Measurements from ENCODE around the gene RPP25. TPM values are rescaled to one million over a fixed set of nuclear protein-coding genes. Genes with fewer than 3 reads are reported as not detected.

RPP25 gene
- total and polyA plus RNA-seq, 2 donors (not counting 1 experiment from before 2014, with no cell fraction given) = 0.92 to 3.1 TPM

DNA sequence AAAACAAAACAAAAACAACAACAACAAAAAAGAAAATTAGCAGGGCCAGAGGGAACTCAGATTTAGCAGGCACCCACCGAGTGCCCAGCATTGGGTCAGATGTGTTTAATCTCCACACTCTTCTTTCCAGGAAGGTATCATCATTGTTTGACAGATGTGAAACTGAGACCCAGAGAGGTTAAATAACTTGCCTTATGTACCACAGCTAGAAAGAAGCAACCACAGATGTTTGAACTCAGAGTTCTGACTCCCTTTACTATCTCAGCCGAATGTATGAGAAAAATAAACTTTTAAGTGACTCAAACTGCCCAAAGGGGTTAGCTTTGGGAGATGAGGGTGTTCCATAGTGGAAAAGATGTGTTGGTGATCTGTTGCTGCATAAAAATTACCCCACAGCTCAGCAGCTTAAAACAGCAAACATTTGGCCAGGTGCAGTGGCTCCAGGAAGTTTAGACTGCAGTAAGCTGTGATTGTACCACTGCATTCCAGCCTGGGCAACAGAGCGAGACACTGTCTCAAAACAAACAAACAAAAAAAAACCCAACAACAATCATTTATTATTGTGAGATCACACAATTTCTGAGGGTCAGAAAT lies 4.5 kb upstream of the RPP25 start:
- intact Hi-C loops (cut with micrococcal nuclease) = no loop called here
- H3K27me3 Mint-ChIP-seq = peaks cover 54% of the 10 kb centered on the region
- no peak overlapping the region for H3K27ac ChIP-seq (ENCODE audit: low read length in 2 of 2)

DNA sequence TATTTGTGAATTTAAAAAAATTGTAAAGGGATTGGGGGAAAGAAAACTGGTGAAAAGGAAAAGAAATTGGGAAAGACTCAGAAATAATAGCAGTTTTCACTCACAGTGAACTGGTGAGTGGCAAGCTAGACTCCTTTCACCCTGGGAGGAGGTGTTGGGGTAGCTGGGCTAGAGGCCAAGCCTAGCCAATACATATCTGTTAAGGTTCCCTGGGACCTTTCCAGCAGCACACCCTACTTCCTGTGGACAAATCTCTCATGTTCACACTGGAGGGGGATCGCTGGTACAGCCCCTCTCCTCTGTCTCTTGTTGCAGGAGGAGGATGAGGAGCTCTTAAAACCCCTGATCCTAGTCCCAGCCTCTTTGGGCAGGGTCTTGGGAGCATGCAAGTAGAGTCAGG lies 3.7 kb upstream of the RPP25 start:
- Histone ChIP-seq H3K9me3 (ENCODE audit: control extremely low read depth in 1 of 3, control insufficient read depth in 2 of 3, insufficient read depth in 1 of 3, low read length in 2 of 3) (peaks cover 0 to 26% (median 0%) of the 10 kb centered on the region in 3 donors), H3K27ac (ENCODE audit: low read length in 2 of 2) (no peak overlapping the region), H3K9ac (ENCODE audit: low read length) (no peak overlapping the region), H3K4me3 (ENCODE audit: control extremely low read depth in 1 of 5, extremely low read depth in 1 of 5, insufficient read depth in 1 of 5, low read depth in 2 of 5, low read length in 4 of 5) (no peak overlapping the region), H4K20me1 (ENCODE audit: control insufficient read depth, insufficient read depth, low read length, poor library complexity, severe bottlenecking) (peaks cover 13% of the 10 kb centered on the region), H3K4me1 (ENCODE audit: control insufficient read depth in 2 of 2, insufficient read depth in 2 of 2, low read length in 2 of 2) (peaks cover 33 to 35% of the 10 kb centered on the region in 2 donors), H3K27me3 (replicated peaks in 1 of 4; ENCODE audit: control extremely low read depth in 1 of 4, control insufficient read depth in 3 of 4, insufficient read depth in 4 of 4, low read length in 3 of 4) (peaks cover 0 to 52% (median 37%) of the 10 kb centered on the region in 4 experiments), H3K4me2 (replicated peaks; ENCODE audit: low read depth, low read length, poor library complexity, severe bottlenecking) (no peak overlapping the region), H2AFZ (ENCODE audit: insufficient read depth, low read depth, low read length, poor library complexity, severe bottlenecking) (no peak overlapping the region), H3K36me3 (replicated peaks in 1 of 2; ENCODE audit: control extremely low read depth in 1 of 2, control insufficient read depth in 1 of 2, extremely low read depth in 1 of 2, insufficient read depth in 2 of 2, low read length in 1 of 2) (no peaks in the 10 kb centered on the region), H3K79me2 (ENCODE audit: control insufficient read depth, insufficient read depth, low read length) (no peaks in the 10 kb centered on the region)
- Mint-ChIP-seq H3K4me3 (no peak overlapping the region), H3K9me3 (ENCODE audit: insufficient read depth) (no peaks in the 10 kb centered on the region), H3K27me3 (peaks cover 54% of the 10 kb centered on the region), H3K4me1 (peaks cover 27% of the 10 kb centered on the region), H3K27ac (no peak overlapping the region)
- ATAC-seq (ENCODE audit: low read depth) = no peak
- no CpG with 5 or more reads among the region's 1 CpG for WGBS (ENCODE audit: insufficient coverage)
- intact Hi-C loops (cut with micrococcal nuclease) = no loop called here
- ChIA-PET POLR2A (no interaction called here), CTCF (interaction anchor here (1.2 to 3.0 kb wide), 3 partner anchors 10 to 326 kb away, joined by 3 to 20 read pairs (median 6); no protein-coding TSS in a partner anchor)
- no peak for DNase-seq
- TF ChIP-seq EZH2 (IDR thresholded peaks at IDR 0.05; ENCODE audit: borderline replicate concordance, insufficient read depth, low read depth, low read length, poor library complexity, severe bottlenecking) = no peak
- TF ChIP-seq, protein P1, sequence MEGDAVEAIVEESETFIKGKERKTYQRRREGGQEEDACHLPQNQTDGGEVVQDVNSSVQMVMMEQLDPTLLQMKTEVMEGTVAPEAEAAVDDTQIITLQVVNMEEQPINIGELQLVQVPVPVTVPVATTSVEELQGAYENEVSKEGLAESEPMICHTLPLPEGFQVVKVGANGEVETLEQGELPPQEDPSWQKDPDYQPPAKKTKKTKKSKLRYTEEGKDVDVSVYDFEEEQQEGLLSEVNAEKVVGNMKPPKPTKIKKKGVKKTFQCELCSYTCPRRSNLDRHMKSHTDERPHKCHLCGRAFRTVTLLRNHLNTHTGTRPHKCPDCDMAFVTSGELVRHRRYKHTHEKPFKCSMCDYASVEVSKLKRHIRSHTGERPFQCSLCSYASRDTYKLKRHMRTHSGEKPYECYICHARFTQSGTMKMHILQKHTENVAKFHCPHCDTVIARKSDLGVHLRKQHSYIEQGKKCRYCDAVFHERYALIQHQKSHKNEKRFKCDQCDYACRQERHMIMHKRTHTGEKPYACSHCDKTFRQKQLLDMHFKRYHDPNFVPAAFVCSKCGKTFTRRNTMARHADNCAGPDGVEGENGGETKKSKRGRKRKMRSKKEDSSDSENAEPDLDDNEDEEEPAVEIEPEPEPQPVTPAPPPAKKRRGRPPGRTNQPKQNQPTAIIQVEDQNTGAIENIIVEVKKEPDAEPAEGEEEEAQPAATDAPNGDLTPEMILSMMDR (IDR thresholded peaks at IDR 0.05) = no peak

More for the DNA sequence above, 4.5 kb upstream of the RPP25 start:
- Histone ChIP-seq H3K79me2 (ENCODE audit: control insufficient read depth, insufficient read depth, low read length) (no peaks in the 10 kb centered on the region), H3K4me2 (replicated peaks; ENCODE audit: low read depth, low read length, poor library complexity, severe bottlenecking) (no peak overlapping the region), H3K4me1 (ENCODE audit: control insufficient read depth in 2 of 2, insufficient read depth in 2 of 2, low read length in 2 of 2) (peaks cover 26 to 27% of the 10 kb centered on the region in 2 donors), H3K9ac (ENCODE audit: low read length) (no peak overlapping the region), H3K4me3 (ENCODE audit: control extremely low read depth in 1 of 5, extremely low read depth in 1 of 5, insufficient read depth in 1 of 5, low read depth in 2 of 5, low read length in 4 of 5) (no peak overlapping the region), H2AFZ (ENCODE audit: insufficient read depth, low read depth, low read length, poor library complexity, severe bottlenecking) (no peak overlapping the region), H3K9me3 (ENCODE audit: control extremely low read depth in 1 of 3, control insufficient read depth in 2 of 3, insufficient read depth in 1 of 3, low read length in 2 of 3) (peaks cover 0 to 20% (median 0%) of the 10 kb centered on the region in 3 donors), H3K27me3 (replicated peaks in 1 of 4; ENCODE audit: control extremely low read depth in 1 of 4, control insufficient read depth in 3 of 4, insufficient read depth in 4 of 4, low read length in 3 of 4) (peaks cover 0 to 46% (median 33%) of the 10 kb centered on the region in 4 experiments), H4K20me1 (ENCODE audit: control insufficient read depth, insufficient read depth, low read length, poor library complexity, severe bottlenecking) (peaks cover 6% of the 10 kb centered on the region), H3K36me3 (replicated peaks in 1 of 2; ENCODE audit: control extremely low read depth in 1 of 2, control insufficient read depth in 1 of 2, extremely low read depth in 1 of 2, insufficient read depth in 2 of 2, low read length in 1 of 2) (no peaks in the 10 kb centered on the region)
- WGBS (ENCODE audit: insufficient coverage) = no CpG with 5 or more reads among the region's 3 CpGs
- H3K4me1 Mint-ChIP-seq = peaks cover 22% of the 10 kb centered on the region
- ChIA-PET CTCF (interaction anchor here (1.2 to 3.0 kb wide), 2 partner anchors 10 to 18 kb away, joined by 3 to 20 read pairs; no protein-coding TSS in a partner anchor), POLR2A (no interaction called here)
- H3K4me3 Mint-ChIP-seq = no peak overlapping the region
- no peak overlapping the region for H3K27ac Mint-ChIP-seq
- H3K9me3 Mint-ChIP-seq (ENCODE audit: insufficient read depth) = no peaks in the 10 kb centered on the region
- ATAC-seq (ENCODE audit: low read depth) (no peak), DNase-seq (no peak)
- TF ChIP-seq EZH2 (IDR thresholded peaks at IDR 0.05; ENCODE audit: borderline replicate concordance, insufficient read depth, low read depth, low read length, poor library complexity, severe bottlenecking) = no peak
- TF ChIP-seq, protein P1 (IDR thresholded peaks at IDR 0.05) = no peak
